Upper lobe of right lung (tissue), 1 donor: ENCODE results near the gene BRSK2. TPM values are rescaled to one million over a fixed set of nuclear protein-coding genes. Genes with fewer than 3 reads are reported as not detected.

Source experiments
- ATAC-seq: fragments of 200-7000 bp; cut with Tn5 transposase; one replicate; pipeline ENCODE4 v1.9.1; 2020; ENCODE audit warnings: mild to moderate bottlenecking, moderate library complexity
- DNase-seq: peaks from one replicate; pipeline ENCODE4 v3.0.0-alpha.2; 2020
- H3K27ac ChIP-seq: fragments of 200-600 bp; one replicate; pipeline ENCODE4 v1.8.0; 2022
- H3K27me3 ChIP-seq: fragments of 200-600 bp; one replicate; pipeline ENCODE4 v1.8.0; 2022; ENCODE audit warnings: mild to moderate bottlenecking
- H3K36me3 ChIP-seq: fragments of 200-600 bp; one replicate; pipeline ENCODE4 v1.8.0; 2022
- H3K4me1 ChIP-seq: fragments of 200-600 bp; one replicate; pipeline ENCODE4 v1.8.0; 2022
- H3K4me3 ChIP-seq: fragments of 200-600 bp; one replicate; pipeline ENCODE4 v1.8.0; 2022; ENCODE audit warnings: mild to moderate bottlenecking
- H3K9me3 ChIP-seq: fragments of 200-600 bp; one replicate; pipeline ENCODE4 v1.8.0; 2022
- CTCF ChIP-seq: fragments of 200-600 bp; IDR thresholded peaks from one replicate; pipeline ENCODE4 v1.8.0; 2022; ENCODE audit warnings: antibody characterized with exemption
- intact Hi-C: fragments of 100-400 bp; cut with DNase I; formaldehyde crosslinking; loops from one replicate; pipeline ENCODE4 v1.11.0; 2022
- total RNA-seq: library from RNA; stranded (reverse); fragmentation: NEBNext Ultra II Directional; extraction: Animal tissue kit (Norgen Biotek cat#: 25700); gene quantifications from one replicate; pipeline ENCODE4 v1.2.1, GENCODE V29; 2021
- donor health status: DM: no; HTN: yes; CAD: no; lungs with severe emphysema.

Gene BRSK2
- total RNA-seq, 1 donor from 2014 or later, result 0.26 TPM

GRCh38 chr11:1440066-1440465 is 50.3 kb downstream of the BRSK2 start:
- Histone ChIP-seq H3K27ac (no peak overlapping the region), H3K4me3 (no peak overlapping the region), H3K4me1 (no peaks in the 10 kb centered on the region), H3K36me3 (no peaks in the 10 kb centered on the region), H3K27me3 (peaks cover 48% of the 10 kb centered on the region), H3K9me3 (no peaks in the 10 kb centered on the region)
- DNase-seq (no peak), ATAC-seq (no peak)
- TF ChIP-seq CTCF, result no peak
- intact Hi-C loops, result no loop called here

DNA sequence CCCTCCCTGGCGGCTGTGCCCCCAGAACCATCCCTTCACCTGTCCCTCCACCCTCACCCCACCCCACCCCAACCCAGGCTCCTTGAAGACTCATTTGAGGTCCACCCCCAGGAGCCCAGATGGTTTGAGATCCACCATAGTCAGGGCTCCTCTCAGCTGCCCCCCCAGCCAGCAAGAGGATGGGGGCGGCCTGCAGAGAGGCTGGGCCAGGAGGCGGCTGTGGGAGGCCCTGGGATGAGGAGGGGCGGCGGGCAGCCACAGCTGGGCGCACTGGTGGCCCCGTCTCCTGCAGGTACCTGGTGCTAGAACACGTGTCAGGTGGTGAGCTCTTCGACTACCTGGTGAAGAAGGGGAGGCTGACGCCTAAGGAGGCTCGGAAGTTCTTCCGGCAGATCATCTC is 50.8 kb downstream of the BRSK2 start:
- Histone ChIP-seq H3K9me3 (no peaks in the 10 kb centered on the region), H3K4me3 (no peak overlapping the region), H3K27me3 (peaks cover 48% of the 10 kb centered on the region), H3K36me3 (no peaks in the 10 kb centered on the region), H3K27ac (no peak overlapping the region), H3K4me1 (no peaks in the 10 kb centered on the region)
- DNase-seq, result no peak
- no peak for ATAC-seq
- no peak for TF ChIP-seq CTCF
- intact Hi-C loops, result no loop called here

DNA sequence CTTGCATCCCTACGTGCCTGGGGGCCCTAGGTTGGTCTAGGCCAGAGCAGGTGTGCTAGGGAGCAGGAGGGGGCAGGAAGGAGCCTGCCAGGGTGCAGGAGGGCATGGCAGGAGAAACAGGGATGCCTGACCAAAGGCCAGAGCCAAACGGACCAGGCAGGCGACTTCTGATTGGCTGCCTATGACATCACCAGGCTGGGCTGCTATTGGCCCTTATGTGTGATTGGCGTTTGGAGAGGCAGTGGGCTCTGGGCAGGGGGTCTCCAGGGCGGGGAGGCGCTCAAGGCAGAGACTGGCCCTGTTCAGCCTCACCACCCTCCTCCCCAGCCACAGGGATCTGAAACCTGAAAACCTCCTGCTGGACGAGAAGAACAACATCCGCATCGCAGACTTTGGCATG is 52.4 kb downstream of the BRSK2 start:
- no peak overlapping the region for H3K27ac ChIP-seq
- H3K4me3 ChIP-seq, result no peak overlapping the region
- no peak for DNase-seq
- intact Hi-C loops, result no loop called here
- no peaks in the 10 kb centered on the region for H3K9me3 ChIP-seq
- ATAC-seq, result no peak
- no peak for TF ChIP-seq CTCF
- peaks cover 40% of the 10 kb centered on the region for H3K27me3 ChIP-seq
- no peaks in the 10 kb centered on the region for H3K36me3 ChIP-seq
- H3K4me1 ChIP-seq, result no peaks in the 10 kb centered on the region

GRCh38 chr11:1442807-1443366 is 53.2 kb downstream of the BRSK2 start:
- Histone ChIP-seq H3K27me3 (peaks cover 47% of the 10 kb centered on the region), H3K27ac (no peak overlapping the region), H3K36me3 (no peaks in the 10 kb centered on the region), H3K9me3 (no peaks in the 10 kb centered on the region), H3K4me1 (no peaks in the 10 kb centered on the region), H3K4me3 (no peak overlapping the region)
- no peak for TF ChIP-seq CTCF
- intact Hi-C loops, result no loop called here
- ATAC-seq (no peak), DNase-seq (no peak)

- no peak overlapping the region for H3K27ac ChIP-seq
- no peaks in the 10 kb centered on the region for H3K36me3 ChIP-seq
- no peaks in the 10 kb centered on the region for H3K9me3 ChIP-seq
- intact Hi-C loops, result no loop called here
- no peak for TF ChIP-seq CTCF
- DNase-seq, result no peak
- no peak overlapping the region for H3K4me3 ChIP-seq
- H3K27me3 ChIP-seq, result peaks cover 53% of the 10 kb centered on the region
- H3K4me1 ChIP-seq, result no peaks in the 10 kb centered on the region
- ATAC-seq, result no peak
Measured at GRCh38 chr11:1443737-1444136, 54.0 kb downstream of the BRSK2 start.

DNA sequence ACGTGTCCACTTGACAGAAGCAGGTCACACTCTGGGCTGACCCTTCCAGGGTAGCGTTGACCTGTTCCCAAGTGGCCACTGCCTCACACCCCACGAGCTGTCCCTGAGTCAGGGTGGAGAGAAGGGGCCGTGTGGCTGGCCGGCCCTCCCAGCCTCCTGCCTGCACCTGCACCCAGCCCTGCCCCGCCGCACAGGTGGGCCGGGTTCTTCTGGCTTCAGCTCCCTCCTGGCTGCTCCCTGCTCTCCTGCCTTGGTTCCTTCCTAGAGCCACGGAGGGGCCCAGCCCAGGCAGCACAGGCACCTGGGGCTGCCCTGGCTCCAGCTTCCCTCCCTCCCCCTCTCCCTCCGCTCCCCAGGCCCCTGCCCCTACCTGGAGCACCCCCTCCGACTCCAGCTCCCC is 54.6 kb downstream of the BRSK2 start:
- DNase-seq (no peak), ATAC-seq (no peak)
- no peak for TF ChIP-seq CTCF
- Histone ChIP-seq H3K27me3 (peaks cover 50% of the 10 kb centered on the region), H3K27ac (no peak overlapping the region), H3K4me1 (no peaks in the 10 kb centered on the region), H3K36me3 (no peaks in the 10 kb centered on the region), H3K9me3 (no peaks in the 10 kb centered on the region), H3K4me3 (no peak overlapping the region)
- intact Hi-C loops, result no loop called here
